ENCODE measurements around the gene SPANXN1.
"Not testable (repeated sequence)": the region's sequence is repeated elsewhere in the genome, so short reads cannot be mapped to it uniquely, and the experiment has no call there.

Gene SPANXN1, protein sequence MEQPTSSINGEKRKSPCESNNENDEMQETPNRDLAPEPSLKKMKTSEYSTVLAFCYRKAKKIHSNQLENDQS

DNA sequence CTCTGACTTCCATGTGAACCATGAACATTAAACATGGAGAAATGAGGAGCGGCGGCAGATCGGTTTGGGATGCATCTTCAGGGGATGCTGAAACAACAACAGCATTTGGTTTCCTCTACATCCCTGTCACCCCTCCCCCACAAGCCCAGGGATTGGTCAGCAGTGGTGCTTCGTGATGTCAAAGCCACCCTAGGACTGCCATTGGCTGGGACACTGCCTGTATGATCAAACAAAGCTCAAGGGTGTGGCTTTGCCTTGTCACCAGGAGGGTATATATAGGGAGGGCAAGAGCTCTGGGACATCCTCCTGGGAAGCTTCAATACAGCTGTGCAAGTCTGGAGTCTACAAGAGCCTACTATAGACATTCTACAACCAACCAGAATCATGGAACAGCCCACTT lies at the start of gene SPANXN1:
Gene SPANXN1, plus strand, starts transcription at position 301 of the 400 bp plus-strand sequence. Its CDS starts 84 bp downstream, at position 385.
- DNase-seq, result not testable (repeated sequence)

DNA sequence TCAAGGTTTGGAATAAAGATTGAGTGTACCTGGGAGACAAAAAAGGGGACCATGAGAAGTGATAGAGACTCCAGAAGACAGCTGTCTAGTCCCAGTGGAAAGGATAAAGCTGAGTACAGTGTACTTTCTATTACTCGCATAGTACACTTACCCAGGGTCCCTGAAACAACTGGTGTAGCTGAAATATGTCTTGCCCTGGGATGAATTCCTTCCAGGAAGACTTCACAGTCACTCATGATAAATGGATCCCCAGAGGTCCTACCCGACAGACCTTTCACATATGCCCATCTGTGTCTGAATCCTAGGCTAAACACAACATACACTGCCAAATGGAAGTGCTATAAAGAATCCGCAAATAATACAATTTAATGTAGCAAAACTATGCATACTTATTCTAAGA lies 48.2 kb upstream of the SPANXN1 start:
- no peak for DNase-seq

DNA sequence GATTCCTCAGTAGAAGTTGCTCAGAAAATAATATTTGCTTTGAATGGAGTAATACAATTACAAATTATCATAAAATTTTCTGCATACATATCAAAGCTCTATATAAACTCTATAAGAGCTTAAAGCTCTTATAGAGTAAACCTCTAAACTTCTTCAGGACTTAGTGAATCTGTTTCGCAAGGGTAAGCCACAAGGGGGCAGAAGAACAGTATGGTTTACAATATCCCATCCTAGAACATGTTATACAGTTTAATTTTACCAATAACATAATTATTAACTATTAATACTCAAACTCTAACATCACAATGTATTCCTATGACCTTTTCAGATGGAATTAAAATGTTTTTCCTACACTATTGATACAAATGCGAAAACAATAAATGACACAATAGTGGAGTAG lies 33.8 kb upstream of the SPANXN1 start:
- no peak for DNase-seq

DNA sequence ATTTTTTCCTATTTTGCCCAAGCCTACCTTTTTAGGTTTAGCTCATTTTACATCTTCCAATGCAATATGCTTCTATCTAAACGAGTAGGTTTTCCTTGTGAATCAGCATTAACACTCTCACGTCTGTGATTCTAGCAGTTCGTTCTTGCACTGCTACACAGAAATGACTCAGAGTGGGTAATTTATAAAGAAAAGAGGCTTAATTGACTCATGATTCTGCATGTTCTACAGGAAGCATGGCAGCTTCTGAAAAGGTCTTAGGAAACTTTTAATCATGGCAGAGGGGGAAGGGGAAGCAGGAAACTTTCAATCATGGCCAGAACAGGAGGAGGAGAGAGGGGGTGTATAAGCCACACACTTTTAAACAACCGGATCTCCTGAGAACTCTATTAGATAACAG lies 44.9 kb downstream of the SPANXN1 start:
- no peak for DNase-seq
